Right atrium auricular region (tissue), 2 donors: ENCODE results near the gene ARHGEF18. TPM values are rescaled to one million over a fixed set of nuclear protein-coding genes. Genes with fewer than 3 reads are reported as not detected.

Experiments
- DNase-seq: peaks from one replicate; pipeline ENCODE4 v3.0.0-alpha.2; 2019; ENCODE audit warnings: low spot score
- H3K27ac ChIP-seq, 2 donors: fragments of 200-600 bp; sonication (generic); 1 replicate in 1 of 2; 2 replicates in 1 of 2; pipeline ENCODE4 v1.5.1; 2016 to 2019
- H3K27me3 ChIP-seq, 2 donors: fragments of 200-600 bp; sonication (generic); one replicate each; pipeline versions ENCODE4 v1.5.1 to v1.6.0; 2017 to 2019
- H3K36me3 ChIP-seq: fragments of 200-600 bp; sonication (generic); one replicate; pipeline ENCODE4 v1.5.1; 2016
- H3K4me1 ChIP-seq, 2 donors: fragments of 200-600 bp; sonication (generic); one replicate each; pipeline versions ENCODE4 v1.5.1 to v1.6.0; 2017 to 2019
- H3K4me3 ChIP-seq, 2 donors: fragments of 200-600 bp; sonication (generic); 1 replicate in 1 of 2; 2 replicates in 1 of 2; pipeline ENCODE4 v1.5.1; 2017 to 2019; ENCODE audit warnings: mild to moderate bottlenecking in 1 of 2, moderate library complexity in 1 of 2
- H3K9me3 ChIP-seq, 2 donors: fragments of 200-600 bp; sonication (generic); one replicate each; pipeline ENCODE4 v1.5.1; 2019
- CTCF ChIP-seq, 2 donors: fragments of 200-600 bp; sonication (generic); IDR thresholded peaks; one replicate each; pipeline ENCODE4 v1.5.1; 2019; ENCODE audit warnings: antibody characterized with exemption in 2 of 2
- total RNA-seq, 2 donors: library from RNA; depleted of rRNA; stranded (reverse); fragments of >200 nt; gene quantifications; one replicate each; pipeline ENCODE4 v1.1.0, GENCODE V29; 2016

Gene ARHGEF18
- total RNA-seq, 2 donors from 2014 or later = 8.3 to 14.0 TPM

GRCh38 chr19:7351861-7352260 lies 3.1 kb downstream of the ARHGEF18 start:
- no peak overlapping the region for H3K4me3 ChIP-seq
- H3K36me3 ChIP-seq = no peaks in the 10 kb centered on the region
- H3K4me1 ChIP-seq = no peaks in the 10 kb centered on the region
- DNase-seq = no peak
- H3K9me3 ChIP-seq = peaks cover 0 to 13% of the 10 kb centered on the region in 2 donors
- H3K27me3 ChIP-seq = no peaks in the 10 kb centered on the region
- TF ChIP-seq CTCF (IDR thresholded peaks at IDR 0.05) = no peak
- H3K27ac ChIP-seq = no peak overlapping the region

GRCh38 chr19:7355151-7355820 lies 6.5 kb downstream of the ARHGEF18 start:
- H3K27ac ChIP-seq = no peak overlapping the region
- H3K36me3 ChIP-seq = no peaks in the 10 kb centered on the region
- no peak for DNase-seq
- no peak for TF ChIP-seq CTCF (IDR thresholded peaks at IDR 0.05)
- no peak overlapping the region for H3K4me3 ChIP-seq
- H3K4me1 ChIP-seq = no peaks in the 10 kb centered on the region
- H3K27me3 ChIP-seq = no peaks in the 10 kb centered on the region
- H3K9me3 ChIP-seq = peaks cover 0 to 13% of the 10 kb centered on the region in 2 donors

- H3K36me3 ChIP-seq = no peaks in the 10 kb centered on the region
- no peak for DNase-seq
Observed at GRCh38 chr19:7355871-7356270, 7.1 kb downstream of the ARHGEF18 start.

GRCh38 chr19:7356899-7357627 lies 8.3 kb downstream of the ARHGEF18 start:
- DNase-seq = no peak
- H3K27ac ChIP-seq = no peak overlapping the region
- H3K27me3 ChIP-seq = no peaks in the 10 kb centered on the region
- no peaks in the 10 kb centered on the region for H3K36me3 ChIP-seq
- no peaks in the 10 kb centered on the region for H3K4me1 ChIP-seq
- H3K4me3 ChIP-seq = no peak overlapping the region
- no peak for TF ChIP-seq CTCF (IDR thresholded peaks at IDR 0.05)
- H3K9me3 ChIP-seq = peaks cover 0 to 1% of the 10 kb centered on the region in 2 donors

More at GRCh38 chr19:7355871-7356270, 7.1 kb downstream of the ARHGEF18 start:
- Histone ChIP-seq H3K4me1 (no peaks in the 10 kb centered on the region), H3K9me3 (peaks cover 0 to 13% of the 10 kb centered on the region in 2 donors), H3K4me3 (no peak overlapping the region), H3K27me3 (no peaks in the 10 kb centered on the region), H3K27ac (no peak overlapping the region)
- no peak for TF ChIP-seq CTCF (IDR thresholded peaks at IDR 0.05)

- Histone ChIP-seq H3K36me3 (no peaks in the 10 kb centered on the region), H3K4me1 (no peaks in the 10 kb centered on the region), H3K27ac (no peak overlapping the region), H3K9me3 (no peaks in the 10 kb centered on the region), H3K4me3 (no peak overlapping the region), H3K27me3 (no peaks in the 10 kb centered on the region)
- TF ChIP-seq CTCF (IDR thresholded peaks at IDR 0.05) = no peak
- DNase-seq = no peak
Observed at GRCh38 chr19:7358102-7358597, 9.4 kb downstream of the ARHGEF18 start.
